ENCODE data around the gene GMPPA. TPM values are rescaled to one million over a fixed set of nuclear protein-coding genes. Genes with fewer than 3 reads are reported as not detected.

The GMPPA gene
- polyA plus RNA-seq, 1 donor (not counting 4 experiments of a cell fraction or from before 2014, with no cell fraction given), result 50.6 TPM

DNA sequence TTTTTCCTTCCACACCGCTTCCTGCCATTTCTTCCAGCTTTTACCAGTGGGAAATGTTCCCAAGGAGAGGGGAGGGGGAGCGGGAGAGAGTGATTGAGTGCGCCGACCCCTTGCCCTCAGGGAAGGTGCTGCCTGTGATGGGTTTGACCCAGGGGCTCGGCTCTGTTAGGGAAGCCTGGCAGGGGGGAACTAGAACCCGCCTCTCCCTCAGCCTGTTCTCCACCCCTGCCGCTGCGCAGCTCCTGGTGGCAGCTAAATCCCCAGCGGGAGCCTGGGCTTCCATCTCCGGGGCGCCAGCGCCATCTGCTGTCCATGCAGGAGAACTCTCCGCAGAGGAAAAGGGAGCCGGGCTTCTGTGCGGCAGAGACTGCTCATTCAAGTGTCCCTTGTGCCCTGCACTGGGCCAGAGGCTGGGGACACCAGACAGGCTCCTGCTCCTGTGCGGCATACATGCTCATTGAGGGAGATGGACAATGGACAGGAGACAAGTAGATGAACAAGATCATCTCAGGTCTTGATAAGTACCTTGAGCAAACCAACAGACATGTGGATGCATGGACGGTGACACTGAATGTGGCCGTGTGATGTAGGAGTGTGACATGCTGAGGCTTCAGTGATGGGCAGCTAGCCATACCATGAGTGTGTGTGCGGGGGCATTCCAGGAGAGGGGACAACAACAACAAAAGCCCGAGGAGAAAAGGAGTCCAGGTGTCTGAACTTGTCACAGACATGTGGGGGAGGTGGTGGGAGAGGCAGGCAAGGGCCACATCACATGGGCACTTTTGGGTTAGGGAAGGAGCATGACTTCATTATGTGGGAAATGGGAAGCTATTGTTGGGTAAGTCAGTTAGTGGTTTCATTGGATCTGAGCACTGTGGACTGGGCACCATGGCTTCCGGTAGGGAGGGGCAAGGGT, 31.6 kb downstream of the GMPPA start:
- FAIRE-seq, result peak; percentile 56
- Histone ChIP-seq H2AFZ (ENCODE audit: control insufficient read depth, low read length) (no peak overlapping the region), H3K9me1 (ENCODE audit: control insufficient read depth, extremely low read depth, insufficient read depth, low read length) (no peaks in the 10 kb centered on the region)

DNA sequence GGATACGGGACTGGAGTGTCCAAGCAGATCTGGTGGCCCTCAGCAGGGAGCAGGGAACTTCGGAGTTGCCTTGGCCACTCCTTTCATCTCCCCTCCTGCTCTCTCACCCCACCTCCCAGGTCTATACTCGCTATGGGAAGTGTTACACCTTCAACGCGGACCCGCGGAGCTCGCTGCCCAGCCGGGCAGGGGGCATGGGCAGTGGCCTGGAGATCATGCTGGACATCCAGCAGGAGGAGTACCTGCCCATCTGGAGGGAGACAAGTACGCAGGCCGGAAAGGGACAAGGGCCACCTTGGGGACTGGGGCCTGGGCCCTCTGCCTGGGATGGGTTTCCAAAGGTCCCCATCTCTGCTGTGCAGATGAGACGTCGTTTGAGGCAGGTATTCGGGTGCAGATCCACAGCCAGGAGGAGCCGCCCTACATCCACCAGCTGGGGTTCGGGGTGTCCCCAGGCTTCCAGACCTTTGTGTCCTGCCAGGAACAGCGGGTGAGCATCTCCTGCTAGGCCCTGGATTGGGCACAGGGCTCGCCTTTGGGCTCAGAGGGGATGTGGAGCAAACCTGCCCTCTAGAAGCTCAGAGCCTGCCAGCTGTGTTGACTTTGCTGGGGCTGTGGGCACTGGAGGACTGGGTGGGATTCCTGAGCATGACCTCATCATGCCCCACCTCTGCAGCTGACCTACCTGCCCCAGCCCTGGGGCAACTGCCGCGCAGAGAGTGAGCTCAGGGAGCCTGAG, 33.1 kb downstream of the GMPPA start:
- Histone ChIP-seq H3K79me2 (ENCODE audit: control insufficient read depth, insufficient read depth, low read length) (no peaks in the 10 kb centered on the region), H3K27ac (ENCODE audit: control insufficient read depth, insufficient read depth, low read length) (no peak overlapping the region), H3K9me1 (ENCODE audit: control insufficient read depth, extremely low read depth, insufficient read depth, low read length) (no peaks in the 10 kb centered on the region), H3K27me3 (ENCODE audit: control insufficient read depth, extremely low read depth, insufficient read depth, low read length) (peaks cover 35% of the 10 kb centered on the region), H3K36me3 (ENCODE audit: control insufficient read depth in 2 of 2, extremely low read depth in 1 of 2, insufficient read depth in 2 of 2, low read length in 2 of 2) (no peaks in the 10 kb centered on the region), H3K4me1 (ENCODE audit: control insufficient read depth, extremely low read depth, insufficient read depth, low read length) (no peaks in the 10 kb centered on the region), H3K4me3 (ENCODE audit: control insufficient read depth in 2 of 3, extremely low read depth in 1 of 3, insufficient read depth in 2 of 3, low read depth in 1 of 3, low read length in 3 of 3) (no peak overlapping the region), H4K20me1 (ENCODE audit: control insufficient read depth, extremely low read depth, insufficient read depth, low read length) (no peaks in the 10 kb centered on the region), H3K9ac (ENCODE audit: control insufficient read depth, extremely low read depth, insufficient read depth, low read length) (no peak overlapping the region), H3K9me3 (ENCODE audit: control insufficient read depth, low read depth, low read length) (no peaks in the 10 kb centered on the region), H2AFZ (ENCODE audit: control insufficient read depth, low read length) (no peak overlapping the region), H3K4me2 (ENCODE audit: control insufficient read depth, extremely low read depth, insufficient read depth, low read depth, low read length) (no peak overlapping the region)
- dilution Hi-C loops (cut with MboI; ENCODE audit: extremely low pct_ligation_motif_present, low sequenced_read_pairs), result no loop called here
- TF ChIP-seq, protein P1, sequence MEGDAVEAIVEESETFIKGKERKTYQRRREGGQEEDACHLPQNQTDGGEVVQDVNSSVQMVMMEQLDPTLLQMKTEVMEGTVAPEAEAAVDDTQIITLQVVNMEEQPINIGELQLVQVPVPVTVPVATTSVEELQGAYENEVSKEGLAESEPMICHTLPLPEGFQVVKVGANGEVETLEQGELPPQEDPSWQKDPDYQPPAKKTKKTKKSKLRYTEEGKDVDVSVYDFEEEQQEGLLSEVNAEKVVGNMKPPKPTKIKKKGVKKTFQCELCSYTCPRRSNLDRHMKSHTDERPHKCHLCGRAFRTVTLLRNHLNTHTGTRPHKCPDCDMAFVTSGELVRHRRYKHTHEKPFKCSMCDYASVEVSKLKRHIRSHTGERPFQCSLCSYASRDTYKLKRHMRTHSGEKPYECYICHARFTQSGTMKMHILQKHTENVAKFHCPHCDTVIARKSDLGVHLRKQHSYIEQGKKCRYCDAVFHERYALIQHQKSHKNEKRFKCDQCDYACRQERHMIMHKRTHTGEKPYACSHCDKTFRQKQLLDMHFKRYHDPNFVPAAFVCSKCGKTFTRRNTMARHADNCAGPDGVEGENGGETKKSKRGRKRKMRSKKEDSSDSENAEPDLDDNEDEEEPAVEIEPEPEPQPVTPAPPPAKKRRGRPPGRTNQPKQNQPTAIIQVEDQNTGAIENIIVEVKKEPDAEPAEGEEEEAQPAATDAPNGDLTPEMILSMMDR (optimal IDR thresholded peaks at IDR 0.05 in 1 of 3, IDR thresholded peaks at IDR 0.05 in 1 of 3, conservative IDR thresholded peaks at IDR 0.05 in 1 of 3; ENCODE audit: extremely low read depth in 1 of 3, insufficient read depth in 2 of 3, low read length in 3 of 3), result no peak
- no peak for TF ChIP-seq EZH2 (IDR thresholded peaks at IDR 0.05; ENCODE audit: low read length)
- DNase-seq (ENCODE audit: low read depth, low spot score) (no peak), FAIRE-seq (no peak)

More for the DNA sequence above, 31.6 kb downstream of the GMPPA start:
- Histone ChIP-seq H3K36me3 (ENCODE audit: control insufficient read depth in 2 of 2, extremely low read depth in 1 of 2, insufficient read depth in 2 of 2, low read length in 2 of 2) (no peaks in the 10 kb centered on the region), H3K9ac (ENCODE audit: control insufficient read depth, extremely low read depth, insufficient read depth, low read length) (no peak overlapping the region), H3K27me3 (ENCODE audit: control insufficient read depth, extremely low read depth, insufficient read depth, low read length) (peaks cover 50% of the 10 kb centered on the region), H3K4me1 (ENCODE audit: control insufficient read depth, extremely low read depth, insufficient read depth, low read length) (no peaks in the 10 kb centered on the region), H3K27ac (ENCODE audit: control insufficient read depth, insufficient read depth, low read length) (no peak overlapping the region), H3K4me2 (ENCODE audit: control insufficient read depth, extremely low read depth, insufficient read depth, low read depth, low read length) (peak overlapping the region; percentile 28), H3K9me3 (ENCODE audit: control insufficient read depth, low read depth, low read length) (no peaks in the 10 kb centered on the region), H3K4me3 (ENCODE audit: control insufficient read depth in 2 of 3, extremely low read depth in 1 of 3, insufficient read depth in 2 of 3, low read depth in 1 of 3, low read length in 3 of 3) (no peak overlapping the region), H4K20me1 (ENCODE audit: control insufficient read depth, extremely low read depth, insufficient read depth, low read length) (peaks cover 3% of the 10 kb centered on the region), H3K79me2 (ENCODE audit: control insufficient read depth, insufficient read depth, low read length) (no peaks in the 10 kb centered on the region)
- no peak for DNase-seq (ENCODE audit: low read depth, low spot score)
- TF ChIP-seq EZH2 (IDR thresholded peaks at IDR 0.05; ENCODE audit: low read length), result peak; percentile 18
- TF ChIP-seq, protein P1 (optimal IDR thresholded peaks at IDR 0.05 in 1 of 3, IDR thresholded peaks at IDR 0.05 in 1 of 3, conservative IDR thresholded peaks at IDR 0.05 in 1 of 3; ENCODE audit: extremely low read depth in 1 of 3, insufficient read depth in 2 of 3, low read length in 3 of 3), result peak; percentile 91 to 97 (median 93)
- dilution Hi-C loops (cut with MboI; ENCODE audit: extremely low pct_ligation_motif_present, low sequenced_read_pairs), result no loop called here
